B cell (primary cell): ENCODE measurements around the gene SLC1A2. TPM values are rescaled to one million over a fixed set of nuclear protein-coding genes. Genes with fewer than 3 reads are reported as not detected.

Experiments used
- ATAC-seq: fragments of 200-7000 bp; cut with Tn5 transposase; one replicate; pipeline ENCODE4 v1.10.0; 2021; ENCODE audit warnings: low read depth, mild to moderate bottlenecking, moderate number of reproducible peaks, moderate library complexity
- CTCF ChIA-PET: fragments of 350-600 bp; sonication (Branson Sonifier 250); formaldehyde crosslinking; loops from one replicate; lab custom pipeline; 2021; ENCODE audit warnings: antibody characterized with exemption, inconsistent platforms; lab: Charles Lee
- POLR2A ChIA-PET: fragments of 350-600 bp; sonication (Branson Sonifier 250); formaldehyde crosslinking; loops from one replicate; lab custom pipeline; 2021; ENCODE audit warnings: antibody characterized with exemption; lab: Charles Lee
- DNase-seq: peaks from one replicate; pipeline ENCODE4 v3.0.0; 2013
- H2AFZ ChIP-seq: 2 replicates; pipeline ENCODE4 v1.6.1; 2012; ENCODE audit warnings: mild to moderate bottlenecking, low read depth, low read length; ENCODE audit not compliant: insufficient read depth, poor library complexity, severe bottlenecking
- H3K27ac ChIP-seq, 2 donors: 1 replicate in 1 of 2; 2 replicates in 1 of 2; pipeline ENCODE4 v1.5.1; 2012 to 2013; ENCODE audit warnings: low read length in 2 of 2, mild to moderate bottlenecking in 2 of 2, moderate library complexity in 1 of 2
- H3K27me3 ChIP-seq, 4 experiments: fragments of 200-600 bp in 1 of 4; sonication (generic) in 1 of 4; replicated peaks in 1 of 4; 1 replicate in 2 of 4; 2 replicates in 2 of 4; pipeline versions ENCODE4 v1.6.1 to v1.7.0; 2013 to 2016; ENCODE audit warnings: low read length in 3 of 4, mild to moderate bottlenecking in 2 of 4, mixed read lengths in 1 of 4, moderate library complexity in 1 of 4; ENCODE audit not compliant: insufficient read depth in 4 of 4, control insufficient read depth in 3 of 4; ENCODE audit errors: control extremely low read depth in 1 of 4
- H3K36me3 ChIP-seq, 2 experiments: replicated peaks in 1 of 2; 1 replicate in 1 of 2; 2 replicates in 1 of 2; pipeline versions ENCODE4 v1.6.1 to v1.7.1; 2013; ENCODE audit warnings: low read length in 1 of 2; ENCODE audit not compliant: insufficient read depth in 2 of 2, control insufficient read depth in 1 of 2; ENCODE audit errors: control extremely low read depth in 1 of 2, extremely low read depth in 1 of 2
- H3K4me1 ChIP-seq, 2 donors: fragments of 200-600 bp in 1 of 2; sonication (generic) in 1 of 2; 1 replicate in 1 of 2; 2 replicates in 1 of 2; pipeline versions ENCODE4 v1.5.1 to v1.6.1; 2013 to 2017; ENCODE audit warnings: low read length in 2 of 2; ENCODE audit not compliant: control insufficient read depth in 2 of 2, insufficient read depth in 2 of 2
- H3K4me2 ChIP-seq: replicated peaks from 2 replicates; pipeline ENCODE3; 2012; ENCODE audit warnings: mild to moderate bottlenecking, low read depth, low read length; ENCODE audit not compliant: poor library complexity, severe bottlenecking
- H3K4me3 ChIP-seq, 5 experiments: fragments of 200-600 bp in 1 of 5; sonication (generic) in 1 of 5; 1 replicate in 3 of 5; 2 replicates in 2 of 5; pipeline versions ENCODE4 v1.5.1 to v1.7.0; 2011 to 2016; ENCODE audit warnings: low read length in 4 of 5, mild to moderate bottlenecking in 4 of 5, low read depth in 2 of 5, control low read depth in 1 of 5, moderate library complexity in 1 of 5; ENCODE audit not compliant: insufficient read depth in 1 of 5; ENCODE audit errors: control extremely low read depth in 1 of 5, extremely low read depth in 1 of 5
- H3K79me2 ChIP-seq: fragments of 200-600 bp; sonication (generic); one replicate; pipeline ENCODE4 v1.6.0; 2016; ENCODE audit warnings: low read length; ENCODE audit not compliant: control insufficient read depth, insufficient read depth
- H3K9ac ChIP-seq: fragments of 200-600 bp; sonication (generic); 2 replicates; pipeline ENCODE4 v1.6.1; 2017; ENCODE audit warnings: mild to moderate bottlenecking, low read length, moderate library complexity
- H3K9me3 ChIP-seq, 3 donors: one replicate each; pipeline versions ENCODE4 v1.6.1 to v1.7.1; 2013; ENCODE audit warnings: low read length in 2 of 3; ENCODE audit not compliant: control insufficient read depth in 2 of 3, insufficient read depth in 1 of 3; ENCODE audit errors: control extremely low read depth in 1 of 3
- H4K20me1 ChIP-seq: 2 replicates; pipeline ENCODE4 v1.6.0; 2012; ENCODE audit warnings: mild to moderate bottlenecking, low read length; ENCODE audit not compliant: insufficient read depth, control insufficient read depth, poor library complexity, severe bottlenecking
- H3K27ac Mint-ChIP-seq: one replicate; pipeline ENCODE4 v1.8.0; 2021; ENCODE audit warnings: mixed read lengths
- H3K27me3 Mint-ChIP-seq: one replicate; pipeline ENCODE4 v1.8.0; 2021; ENCODE audit warnings: mixed read lengths
- H3K4me1 Mint-ChIP-seq: one replicate; pipeline ENCODE4 v1.8.0; 2021; ENCODE audit warnings: mixed read lengths
- H3K4me3 Mint-ChIP-seq: one replicate; pipeline ENCODE4 v1.8.0; 2021; ENCODE audit warnings: mixed read lengths
- H3K9me3 Mint-ChIP-seq: one replicate; pipeline ENCODE4 v1.8.0; 2022; ENCODE audit warnings: mixed read lengths; ENCODE audit not compliant: insufficient read depth
- EZH2 ChIP-seq: IDR thresholded peaks from 2 replicates; pipeline ENCODE4 v1.6.1; 2012; ENCODE audit warnings: borderline replicate concordance, low read depth, mild to moderate bottlenecking, moderate library complexity, low read length; ENCODE audit not compliant: insufficient read depth, poor library complexity, severe bottlenecking
- WGBS: methylation state at CpG from one replicate; pipeline ENCODE4 v1.1.5; 2013; ENCODE audit warnings: missing lambda C conversion rate; ENCODE audit not compliant: insufficient coverage; 5-methylcytosine and 5-hydroxymethylcytosine counted together
- intact Hi-C: fragments of 100-400 bp; cut with micrococcal nuclease; formaldehyde crosslinking; loops from one replicate; pipeline ENCODE4 v1.10.0; 2022
- polyA plus RNA-seq: library from polyadenylated mRNA; depleted of rRNA; stranded (reverse); fragments of >200 nt; gene quantifications from 2 replicates; pipeline ENCODE4 v1.2.3, GENCODE V29; 2012
- total RNA-seq, 2 donors: library from RNA; stranded (reverse); fragments of 120-200 nt in 1 of 2; gene quantifications; 1 replicate in 1 of 2; 2 replicates in 1 of 2; pipeline versions ENCODE4 v1.2.3 to v1.2.4, GENCODE V29; 2013 to 2022
- TF ChIP-seq, protein P1 (sequence below): fragments of 200-600 bp; IDR thresholded peaks from one replicate; pipeline ENCODE4 v1.8.0; 2022; ENCODE audit warnings: antibody characterized with exemption, mild to moderate bottlenecking

SLC1A2 gene
- total and polyA plus RNA-seq, 2 donors (not counting 1 experiment from before 2014, with no cell fraction given) = not detected

- Histone ChIP-seq H3K4me3 (no peak overlapping the region), H3K36me3 (peaks cover 3 to 93% of the 10 kb centered on the region in 2 experiments), H3K79me2 (no peaks in the 10 kb centered on the region), H3K4me2 (no peak overlapping the region), H3K4me1 (peaks cover 6 to 9% of the 10 kb centered on the region in 2 donors), H4K20me1 (no peaks in the 10 kb centered on the region), H3K9ac (no peak overlapping the region), H3K27me3 (no peaks in the 10 kb centered on the region), H3K9me3 (no peaks in the 10 kb centered on the region), H2AFZ (no peak overlapping the region), H3K27ac (no peak overlapping the region)
- POLR2A ChIA-PET = interaction anchor here (0.5 kb wide), 1 partner anchor 40 kb away, joined by 5 read pairs; no protein-coding TSS in a partner anchor
- WGBS = 100% methylated on average over 5 of the region's 9 CpGs
- intact Hi-C loops = no loop called here
- TF ChIP-seq EZH2 = no peak
- TF ChIP-seq, protein P1, sequence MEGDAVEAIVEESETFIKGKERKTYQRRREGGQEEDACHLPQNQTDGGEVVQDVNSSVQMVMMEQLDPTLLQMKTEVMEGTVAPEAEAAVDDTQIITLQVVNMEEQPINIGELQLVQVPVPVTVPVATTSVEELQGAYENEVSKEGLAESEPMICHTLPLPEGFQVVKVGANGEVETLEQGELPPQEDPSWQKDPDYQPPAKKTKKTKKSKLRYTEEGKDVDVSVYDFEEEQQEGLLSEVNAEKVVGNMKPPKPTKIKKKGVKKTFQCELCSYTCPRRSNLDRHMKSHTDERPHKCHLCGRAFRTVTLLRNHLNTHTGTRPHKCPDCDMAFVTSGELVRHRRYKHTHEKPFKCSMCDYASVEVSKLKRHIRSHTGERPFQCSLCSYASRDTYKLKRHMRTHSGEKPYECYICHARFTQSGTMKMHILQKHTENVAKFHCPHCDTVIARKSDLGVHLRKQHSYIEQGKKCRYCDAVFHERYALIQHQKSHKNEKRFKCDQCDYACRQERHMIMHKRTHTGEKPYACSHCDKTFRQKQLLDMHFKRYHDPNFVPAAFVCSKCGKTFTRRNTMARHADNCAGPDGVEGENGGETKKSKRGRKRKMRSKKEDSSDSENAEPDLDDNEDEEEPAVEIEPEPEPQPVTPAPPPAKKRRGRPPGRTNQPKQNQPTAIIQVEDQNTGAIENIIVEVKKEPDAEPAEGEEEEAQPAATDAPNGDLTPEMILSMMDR = no peak
- peak overlapping the region; percentile 11 for H3K27ac Mint-ChIP-seq
- no peak for ATAC-seq
- peaks cover 18% of the 10 kb centered on the region for H3K4me1 Mint-ChIP-seq
- DNase-seq = no peak
- CTCF ChIA-PET = interaction anchor here (0.7 to 1.7 kb wide), 5 partner anchors 14 to 297 kb away, joined by 3 to 9 read pairs (median 3); no protein-coding TSS in a partner anchor
- H3K9me3 Mint-ChIP-seq = no peaks in the 10 kb centered on the region
- no peaks in the 10 kb centered on the region for H3K27me3 Mint-ChIP-seq
- H3K4me3 Mint-ChIP-seq = no peak overlapping the region
Observed at GRCh38 chr11:35223371-35223796, 196.0 kb downstream of the SLC1A2 start.

GRCh38 chr11:35218956-35219355 is 200.4 kb downstream of the SLC1A2 start:
- H3K4me3 ChIP-seq = no peak overlapping the region
- H3K9ac ChIP-seq = no peak overlapping the region
- CTCF ChIA-PET = interaction anchor here (1.1 to 1.7 kb wide), 3 partner anchors 19 to 173 kb away, joined by 3 to 5 read pairs (median 4); no protein-coding TSS in a partner anchor
- 100% methylated on average over 1 of the region's 1 CpG for WGBS
- Mint-ChIP-seq H3K4me1 (peaks cover 38% of the 10 kb centered on the region), H3K4me3 (no peak overlapping the region), H3K9me3 (no peaks in the 10 kb centered on the region), H3K27ac (peak overlapping the region; percentile 64), H3K27me3 (no peaks in the 10 kb centered on the region)
- H3K27me3 ChIP-seq = no peaks in the 10 kb centered on the region
- no peak overlapping the region for H2AFZ ChIP-seq
- TF ChIP-seq EZH2 = no peak
- TF ChIP-seq, protein P1 = no peak
- ATAC-seq = no peak
- H4K20me1 ChIP-seq = no peaks in the 10 kb centered on the region
- no peak overlapping the region for H3K4me2 ChIP-seq
- H3K27ac ChIP-seq = peak overlapping the region in 1 of 2 donors; percentile 9
- H3K79me2 ChIP-seq = no peaks in the 10 kb centered on the region
- no peak for DNase-seq
- intact Hi-C loops = loop anchor here (10.0 kb wide), 1 partner anchor 54 kb away; no protein-coding TSS in a partner anchor
- H3K9me3 ChIP-seq = no peaks in the 10 kb centered on the region
- peaks cover 22 to 31% of the 10 kb centered on the region in 2 donors for H3K4me1 ChIP-seq
- H3K36me3 ChIP-seq = peaks cover 3 to 84% of the 10 kb centered on the region in 2 experiments
- POLR2A ChIA-PET = no interaction called here
